GM23338 (cell line): ENCODE measurements around the gene SEMA3E. TPM values are rescaled to one million over a fixed set of nuclear protein-coding genes. Genes with fewer than 3 reads are reported as not detected.

Experiments used
- ATAC-seq: fragments of 200-7000 bp; cut with Tn5 transposase; 3 replicates; pipeline ENCODE4 v1.9.1; 2020
- DNase-seq: peaks from one replicate; pipeline ENCODE4 v3.0.0-alpha.2; 2015; ENCODE audit warnings: low spot score
- H2AFZ ChIP-seq: fragments of 200-600 bp; sonication (generic); 2 replicates; pipeline ENCODE4 v1.8.0; 2016; ENCODE audit warnings: antibody characterized with exemption, mild to moderate bottlenecking, moderate library complexity
- H3F3A ChIP-seq: fragments of 200-600 bp; sonication (generic); replicated peaks from 2 replicates; pipeline ENCODE4 v1.8.0; 2017; ENCODE audit warnings: antibody characterized with exemption, mixed run types, low read depth
- H3K27ac ChIP-seq: fragments of 200-600 bp; sonication (generic); 2 replicates; pipeline ENCODE4 v1.6.1; 2016; ENCODE audit warnings: low read depth
- H3K27me3 ChIP-seq: fragments of 200-600 bp; sonication (generic); 2 replicates; pipeline ENCODE4 v1.8.0; 2016; ENCODE audit warnings: mild to moderate bottlenecking, mixed run types, moderate library complexity; ENCODE audit not compliant: insufficient read depth
- H3K36me3 ChIP-seq: fragments of 200-600 bp; sonication (generic); 2 replicates; pipeline ENCODE4 v1.8.0; 2016; ENCODE audit warnings: mild to moderate bottlenecking; ENCODE audit not compliant: insufficient read depth
- H3K4me1 ChIP-seq: fragments of 200-600 bp; sonication (generic); 2 replicates; pipeline ENCODE4 v1.8.0; 2016; ENCODE audit warnings: mild to moderate bottlenecking, moderate library complexity; ENCODE audit not compliant: insufficient read depth
- H3K4me2 ChIP-seq: fragments of 200-600 bp; sonication (generic); 2 replicates; pipeline ENCODE4 v1.7.1; 2017; ENCODE audit warnings: mixed run types
- H3K4me3 ChIP-seq: fragments of 200-600 bp; sonication (generic); 2 replicates; pipeline ENCODE4 v1.6.1; 2016; ENCODE audit warnings: mixed run types
- H3K79me2 ChIP-seq: fragments of 200-600 bp; sonication (generic); replicated peaks from 2 replicates; pipeline ENCODE4 v1.8.0; 2017; ENCODE audit warnings: mild to moderate bottlenecking; ENCODE audit not compliant: insufficient read depth
- H3K9me2 ChIP-seq: fragments of 200-600 bp; sonication (generic); 2 replicates; pipeline ENCODE4 v1.8.0; 2017; ENCODE audit not compliant: insufficient read depth
- H4K20me1 ChIP-seq: fragments of 200-600 bp; sonication (generic); replicated peaks from 2 replicates; pipeline ENCODE4 v1.8.0; 2017; ENCODE audit warnings: mild to moderate bottlenecking; ENCODE audit not compliant: insufficient read depth
- H3K27ac Mint-ChIP-seq: 2 replicates; pipeline ENCODE4 v1.8.0; 2020; ENCODE audit warnings: inconsistent platforms, mild to moderate bottlenecking, moderate library complexity, mixed read lengths
- H3K27me3 Mint-ChIP-seq: 3 replicates; pipeline ENCODE4 v1.8.0; 2022; ENCODE audit warnings: low read depth, mild to moderate bottlenecking, moderate library complexity, mixed read lengths, inconsistent platforms; ENCODE audit not compliant: insufficient read depth, poor library complexity
- H3K36me3 Mint-ChIP-seq: 3 replicates; pipeline ENCODE4 v1.8.0; 2021; ENCODE audit warnings: low read depth, mild to moderate bottlenecking, inconsistent platforms, moderate library complexity, mixed read lengths
- H3K4me1 Mint-ChIP-seq: 3 replicates; pipeline ENCODE4 v1.8.0; 2020; ENCODE audit warnings: mild to moderate bottlenecking, inconsistent platforms, mixed read lengths
- H3K4me3 Mint-ChIP-seq: 3 replicates; pipeline ENCODE4 v1.8.0; 2021; ENCODE audit warnings: moderate library complexity, mild to moderate bottlenecking, inconsistent platforms, mixed read lengths
- H3K9me3 Mint-ChIP-seq: 3 replicates; pipeline ENCODE4 v1.8.0; 2020; ENCODE audit warnings: moderate library complexity, mild to moderate bottlenecking, inconsistent platforms, mixed read lengths
- EZH2phosphoT487 ChIP-seq: fragments of 200-600 bp; sonication (generic); IDR thresholded peaks from one replicate; pipeline ENCODE4 v1.8.1; 2018; ENCODE audit warnings: antibody characterized with exemption; ENCODE audit not compliant: unreplicated experiment
- JUNB ChIP-seq: IDR thresholded peaks from one replicate; pipeline ENCODE4 v1.6.1; 2016; ENCODE audit warnings: antibody characterized with exemption; ENCODE audit not compliant: unreplicated experiment
- NANOG ChIP-seq: IDR thresholded peaks from 2 replicates; pipeline ENCODE4 v1.6.1; 2016; ENCODE audit warnings: antibody characterized with exemption, borderline replicate concordance
- POLR2AphosphoS5 ChIP-seq: IDR thresholded peaks from 2 replicates; pipeline ENCODE4 v1.6.1; 2016; ENCODE audit warnings: antibody characterized with exemption, low read depth
- ZNF331 ChIP-seq: fragments of 250-450 bp; sonication (Bioruptor Pico); IDR thresholded peaks from 2 replicates; pipeline ENCODE4 v1.5.0; 2020; ENCODE audit warnings: low read depth, mild to moderate bottlenecking, moderate library complexity
- polyA plus RNA-seq: library from polyadenylated mRNA; unstranded; fragments of >200 nt; fragmentation: Nextera tagmentation; extraction: Ambion mirVana; gene quantifications from 2 replicates; pipeline ENCODE4 v1.2.1, GENCODE V29; 2016
- total RNA-seq: library from RNA; depleted of rRNA; stranded (reverse); fragments of >200 nt; shearing (Covaris generic); gene quantifications from 2 replicates; pipeline ENCODE4 v1.2.3, GENCODE V29; 2014
- TF ChIP-seq, protein P1 (sequence below): fragments of 250-450 bp; sonication (Bioruptor Pico); IDR thresholded peaks from 2 replicates; pipeline ENCODE4 v1.5.0; 2020; ENCODE audit warnings: mild to moderate bottlenecking, moderate library complexity
- TF ChIP-seq, protein P2 (sequence below): IDR thresholded peaks from one replicate; pipeline ENCODE4 v1.6.1; 2018; ENCODE audit warnings: antibody characterized with exemption; ENCODE audit not compliant: unreplicated experiment
- TF ChIP-seq, protein P3 (sequence below), 2 experiments: fragments of 200-600 bp in 1 of 2; sonication (generic) in 1 of 2; conservative IDR thresholded peaks; 2 replicates each; pipeline versions ENCODE4 v1.5.1 to v1.6.1; 2016 to 2017; ENCODE audit warnings: antibody characterized with exemption in 2 of 2, low read depth in 2 of 2, mild to moderate bottlenecking in 2 of 2, moderate library complexity in 1 of 2
- TF ChIP-seq, protein P4 (sequence below): IDR thresholded peaks from 2 replicates; pipeline ENCODE4 v1.6.1; 2016; ENCODE audit warnings: antibody characterized with exemption

SEMA3E gene
- total and polyA plus RNA-seq, 2 experiments from 2014 or later, result 5.4 to 15.7 TPM

DNA sequence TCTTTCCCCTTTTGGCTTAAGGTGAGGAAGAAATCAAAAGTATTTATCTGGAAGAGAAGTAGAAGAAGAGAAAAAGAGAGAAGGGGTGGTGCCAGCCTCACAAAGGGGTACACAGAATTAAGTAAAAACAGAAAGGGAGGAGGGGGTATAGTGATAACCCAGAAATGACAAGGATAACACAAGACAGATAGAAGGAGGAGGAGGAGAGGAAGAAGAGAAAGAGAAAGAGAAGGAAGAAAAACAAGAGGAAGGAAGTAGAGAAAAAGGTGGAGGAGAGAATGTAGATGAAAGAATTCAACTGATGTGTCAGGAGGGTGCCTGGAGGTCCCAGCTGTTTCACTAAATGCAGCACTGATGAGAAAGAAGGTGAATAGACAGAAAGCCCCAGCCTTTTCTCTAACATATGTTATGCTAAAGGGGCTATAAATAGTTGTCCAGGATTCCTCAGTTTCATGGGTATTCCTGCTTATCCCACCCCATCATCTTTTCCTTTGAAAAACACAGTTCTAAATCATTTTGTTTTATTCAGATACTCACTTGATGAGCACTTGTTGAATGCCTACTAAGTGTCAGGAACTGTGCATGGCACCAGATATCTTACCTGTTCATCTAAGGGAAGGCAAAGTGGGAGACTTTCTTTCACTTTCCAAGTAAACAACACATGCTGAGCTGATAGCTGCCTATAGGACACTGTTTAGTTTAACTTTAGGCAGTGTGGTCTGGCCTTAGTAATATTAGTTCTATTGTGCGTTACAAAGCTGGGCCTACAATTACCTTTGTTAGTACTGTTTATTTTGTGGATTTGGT is 8.0 kb downstream of the SEMA3E start (continued):
- TF ChIP-seq, protein P1, sequence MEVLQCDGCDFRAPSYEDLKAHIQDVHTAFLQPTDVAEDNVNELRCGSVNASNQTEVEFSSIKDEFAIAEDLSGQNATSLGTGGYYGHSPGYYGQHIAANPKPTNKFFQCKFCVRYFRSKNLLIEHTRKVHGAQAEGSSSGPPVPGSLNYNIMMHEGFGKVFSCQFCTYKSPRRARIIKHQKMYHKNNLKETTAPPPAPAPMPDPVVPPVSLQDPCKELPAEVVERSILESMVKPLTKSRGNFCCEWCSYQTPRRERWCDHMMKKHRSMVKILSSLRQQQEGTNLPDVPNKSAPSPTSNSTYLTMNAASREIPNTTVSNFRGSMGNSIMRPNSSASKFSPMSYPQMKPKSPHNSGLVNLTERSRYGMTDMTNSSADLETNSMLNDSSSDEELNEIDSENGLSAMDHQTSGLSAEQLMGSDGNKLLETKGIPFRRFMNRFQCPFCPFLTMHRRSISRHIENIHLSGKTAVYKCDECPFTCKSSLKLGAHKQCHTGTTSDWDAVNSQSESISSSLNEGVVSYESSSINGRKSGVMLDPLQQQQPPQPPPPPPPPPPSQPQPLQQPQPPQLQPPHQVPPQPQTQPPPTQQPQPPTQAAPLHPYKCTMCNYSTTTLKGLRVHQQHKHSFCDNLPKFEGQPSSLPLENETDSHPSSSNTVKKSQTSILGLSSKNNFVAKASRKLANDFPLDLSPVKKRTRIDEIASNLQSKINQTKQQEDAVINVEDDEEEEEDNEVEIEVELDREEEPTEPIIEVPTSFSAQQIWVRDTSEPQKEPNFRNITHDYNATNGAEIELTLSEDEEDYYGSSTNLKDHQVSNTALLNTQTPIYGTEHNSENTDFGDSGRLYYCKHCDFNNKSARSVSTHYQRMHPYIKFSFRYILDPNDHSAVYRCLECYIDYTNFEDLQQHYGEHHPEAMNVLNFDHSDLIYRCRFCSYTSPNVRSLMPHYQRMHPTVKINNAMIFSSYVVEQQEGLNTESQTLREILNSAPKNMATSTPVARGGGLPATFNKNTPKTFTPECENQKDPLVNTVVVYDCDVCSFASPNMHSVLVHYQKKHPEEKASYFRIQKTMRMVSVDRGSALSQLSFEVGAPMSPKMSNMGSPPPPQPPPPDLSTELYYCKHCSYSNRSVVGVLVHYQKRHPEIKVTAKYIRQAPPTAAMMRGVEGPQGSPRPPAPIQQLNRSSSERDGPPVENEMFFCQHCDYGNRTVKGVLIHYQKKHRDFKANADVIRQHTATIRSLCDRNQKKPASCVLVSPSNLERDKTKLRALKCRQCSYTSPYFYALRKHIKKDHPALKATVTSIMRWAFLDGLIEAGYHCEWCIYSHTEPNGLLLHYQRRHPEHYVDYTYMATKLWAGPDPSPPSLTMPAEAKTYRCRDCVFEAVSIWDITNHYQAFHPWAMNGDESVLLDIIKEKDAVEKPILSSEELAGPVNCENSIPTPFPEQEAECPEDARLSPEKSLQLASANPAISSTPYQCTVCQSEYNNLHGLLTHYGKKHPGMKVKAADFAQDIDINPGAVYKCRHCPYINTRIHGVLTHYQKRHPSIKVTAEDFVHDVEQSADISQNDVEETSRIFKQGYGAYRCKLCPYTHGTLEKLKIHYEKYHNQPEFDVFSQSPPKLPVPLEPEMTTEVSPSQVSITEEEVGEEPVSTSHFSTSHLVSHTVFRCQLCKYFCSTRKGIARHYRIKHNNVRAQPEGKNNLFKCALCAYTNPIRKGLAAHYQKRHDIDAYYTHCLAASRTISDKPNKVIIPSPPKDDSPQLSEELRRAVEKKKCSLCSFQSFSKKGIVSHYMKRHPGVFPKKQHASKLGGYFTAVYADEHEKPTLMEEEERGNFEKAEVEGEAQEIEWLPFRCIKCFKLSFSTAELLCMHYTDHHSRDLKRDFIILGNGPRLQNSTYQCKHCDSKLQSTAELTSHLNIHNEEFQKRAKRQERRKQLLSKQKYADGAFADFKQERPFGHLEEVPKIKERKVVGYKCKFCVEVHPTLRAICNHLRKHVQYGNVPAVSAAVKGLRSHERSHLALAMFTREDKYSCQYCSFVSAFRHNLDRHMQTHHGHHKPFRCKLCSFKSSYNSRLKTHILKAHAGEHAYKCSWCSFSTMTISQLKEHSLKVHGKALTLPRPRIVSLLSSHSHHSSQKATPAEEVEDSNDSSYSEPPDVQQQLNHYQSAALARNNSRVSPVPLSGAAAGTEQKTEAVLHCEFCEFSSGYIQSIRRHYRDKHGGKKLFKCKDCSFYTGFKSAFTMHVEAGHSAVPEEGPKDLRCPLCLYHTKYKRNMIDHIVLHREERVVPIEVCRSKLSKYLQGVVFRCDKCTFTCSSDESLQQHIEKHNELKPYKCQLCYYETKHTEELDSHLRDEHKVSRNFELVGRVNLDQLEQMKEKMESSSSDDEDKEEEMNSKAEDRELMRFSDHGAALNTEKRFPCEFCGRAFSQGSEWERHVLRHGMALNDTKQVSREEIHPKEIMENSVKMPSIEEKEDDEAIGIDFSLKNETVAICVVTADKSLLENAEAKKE (CRISPR knock-in tag), result no peak
- TF ChIP-seq NANOG (no peak), EZH2phosphoT487 (no peak), POLR2AphosphoS5 (no peak)

DNA sequence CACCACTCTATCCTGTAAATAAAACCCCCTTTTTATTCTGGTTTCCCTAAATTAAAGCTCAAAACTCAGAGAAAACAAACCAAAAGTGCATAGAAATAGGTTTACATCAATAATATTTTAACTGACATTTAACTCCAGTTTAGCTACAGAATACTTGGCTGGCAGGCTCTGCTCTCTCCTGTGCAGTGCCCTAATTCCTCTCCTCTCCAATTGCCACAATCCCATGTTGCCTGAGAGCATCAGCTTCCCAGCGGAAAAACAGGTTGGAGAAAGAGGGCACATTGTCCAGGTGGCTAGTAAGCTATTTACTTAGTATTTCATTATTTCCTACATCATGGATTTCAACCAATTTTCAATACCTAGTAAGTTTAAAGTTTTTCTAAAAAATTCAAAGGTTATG is 8.7 kb downstream of the SEMA3E start:
- no peaks in the 10 kb centered on the region for H4K20me1 ChIP-seq
- Mint-ChIP-seq H3K9me3 (no peaks in the 10 kb centered on the region), H3K4me3 (no peak overlapping the region), H3K36me3 (no peaks in the 10 kb centered on the region), H3K27ac (no peak overlapping the region), H3K27me3 (no peaks in the 10 kb centered on the region), H3K4me1 (peaks cover 29% of the 10 kb centered on the region)
- no peak overlapping the region; the same call in 1 of the 2 replicates for H3K27ac ChIP-seq
- H2AFZ ChIP-seq, result no peak overlapping the region
- no peak overlapping the region for H3K4me3 ChIP-seq
- H3K4me2 ChIP-seq, result peak overlapping the region; percentile 15; the same call in 1 of the 2 replicates
- no peaks in the 10 kb centered on the region for H3K9me2 ChIP-seq
- H3K27me3 ChIP-seq, result no peaks in the 10 kb centered on the region
- ATAC-seq, result peak; percentile 78
- no peaks in the 10 kb centered on the region for H3F3A ChIP-seq
- no peak for DNase-seq
- no peaks in the 10 kb centered on the region for H3K36me3 ChIP-seq
- no peaks in the 10 kb centered on the region for H3K79me2 ChIP-seq
- peaks cover 19% of the 10 kb centered on the region for H3K4me1 ChIP-seq
- TF ChIP-seq, protein P2, sequence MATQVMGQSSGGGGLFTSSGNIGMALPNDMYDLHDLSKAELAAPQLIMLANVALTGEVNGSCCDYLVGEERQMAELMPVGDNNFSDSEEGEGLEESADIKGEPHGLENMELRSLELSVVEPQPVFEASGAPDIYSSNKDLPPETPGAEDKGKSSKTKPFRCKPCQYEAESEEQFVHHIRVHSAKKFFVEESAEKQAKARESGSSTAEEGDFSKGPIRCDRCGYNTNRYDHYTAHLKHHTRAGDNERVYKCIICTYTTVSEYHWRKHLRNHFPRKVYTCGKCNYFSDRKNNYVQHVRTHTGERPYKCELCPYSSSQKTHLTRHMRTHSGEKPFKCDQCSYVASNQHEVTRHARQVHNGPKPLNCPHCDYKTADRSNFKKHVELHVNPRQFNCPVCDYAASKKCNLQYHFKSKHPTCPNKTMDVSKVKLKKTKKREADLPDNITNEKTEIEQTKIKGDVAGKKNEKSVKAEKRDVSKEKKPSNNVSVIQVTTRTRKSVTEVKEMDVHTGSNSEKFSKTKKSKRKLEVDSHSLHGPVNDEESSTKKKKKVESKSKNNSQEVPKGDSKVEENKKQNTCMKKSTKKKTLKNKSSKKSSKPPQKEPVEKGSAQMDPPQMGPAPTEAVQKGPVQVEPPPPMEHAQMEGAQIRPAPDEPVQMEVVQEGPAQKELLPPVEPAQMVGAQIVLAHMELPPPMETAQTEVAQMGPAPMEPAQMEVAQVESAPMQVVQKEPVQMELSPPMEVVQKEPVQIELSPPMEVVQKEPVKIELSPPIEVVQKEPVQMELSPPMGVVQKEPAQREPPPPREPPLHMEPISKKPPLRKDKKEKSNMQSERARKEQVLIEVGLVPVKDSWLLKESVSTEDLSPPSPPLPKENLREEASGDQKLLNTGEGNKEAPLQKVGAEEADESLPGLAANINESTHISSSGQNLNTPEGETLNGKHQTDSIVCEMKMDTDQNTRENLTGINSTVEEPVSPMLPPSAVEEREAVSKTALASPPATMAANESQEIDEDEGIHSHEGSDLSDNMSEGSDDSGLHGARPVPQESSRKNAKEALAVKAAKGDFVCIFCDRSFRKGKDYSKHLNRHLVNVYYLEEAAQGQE, result no peak
- TF ChIP-seq, protein P3, sequence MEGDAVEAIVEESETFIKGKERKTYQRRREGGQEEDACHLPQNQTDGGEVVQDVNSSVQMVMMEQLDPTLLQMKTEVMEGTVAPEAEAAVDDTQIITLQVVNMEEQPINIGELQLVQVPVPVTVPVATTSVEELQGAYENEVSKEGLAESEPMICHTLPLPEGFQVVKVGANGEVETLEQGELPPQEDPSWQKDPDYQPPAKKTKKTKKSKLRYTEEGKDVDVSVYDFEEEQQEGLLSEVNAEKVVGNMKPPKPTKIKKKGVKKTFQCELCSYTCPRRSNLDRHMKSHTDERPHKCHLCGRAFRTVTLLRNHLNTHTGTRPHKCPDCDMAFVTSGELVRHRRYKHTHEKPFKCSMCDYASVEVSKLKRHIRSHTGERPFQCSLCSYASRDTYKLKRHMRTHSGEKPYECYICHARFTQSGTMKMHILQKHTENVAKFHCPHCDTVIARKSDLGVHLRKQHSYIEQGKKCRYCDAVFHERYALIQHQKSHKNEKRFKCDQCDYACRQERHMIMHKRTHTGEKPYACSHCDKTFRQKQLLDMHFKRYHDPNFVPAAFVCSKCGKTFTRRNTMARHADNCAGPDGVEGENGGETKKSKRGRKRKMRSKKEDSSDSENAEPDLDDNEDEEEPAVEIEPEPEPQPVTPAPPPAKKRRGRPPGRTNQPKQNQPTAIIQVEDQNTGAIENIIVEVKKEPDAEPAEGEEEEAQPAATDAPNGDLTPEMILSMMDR (conservative IDR thresholded peaks at IDR 0.05; ENCODE audit: low read depth in 2 of 2), result no peak
- TF ChIP-seq NANOG, result no peak
- TF ChIP-seq, protein P4, sequence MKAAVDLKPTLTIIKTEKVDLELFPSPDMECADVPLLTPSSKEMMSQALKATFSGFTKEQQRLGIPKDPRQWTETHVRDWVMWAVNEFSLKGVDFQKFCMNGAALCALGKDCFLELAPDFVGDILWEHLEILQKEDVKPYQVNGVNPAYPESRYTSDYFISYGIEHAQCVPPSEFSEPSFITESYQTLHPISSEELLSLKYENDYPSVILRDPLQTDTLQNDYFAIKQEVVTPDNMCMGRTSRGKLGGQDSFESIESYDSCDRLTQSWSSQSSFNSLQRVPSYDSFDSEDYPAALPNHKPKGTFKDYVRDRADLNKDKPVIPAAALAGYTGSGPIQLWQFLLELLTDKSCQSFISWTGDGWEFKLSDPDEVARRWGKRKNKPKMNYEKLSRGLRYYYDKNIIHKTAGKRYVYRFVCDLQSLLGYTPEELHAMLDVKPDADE, result no peak
- no peak for TF ChIP-seq ZNF331 (CRISPR knock-in tag)
- TF ChIP-seq EZH2phosphoT487, result no peak
- TF ChIP-seq JUNB, result no peak
